Glomerular visceral epithelial cell (primary cell): Measurements from ENCODE around the gene UBA1.

ENCODE experiments used
- DNase-seq: peaks from one replicate; pipeline ENCODE4 v3.0.0-alpha.2; 2016; ENCODE audit errors: extremely low spot score

Gene UBA1

GRCh38 chrX:47229427-47229826 lies 35.8 kb downstream of the UBA1 start:
- DNase-seq, result no peak

GRCh38 chrX:47230136-47230868 lies 36.7 kb downstream of the UBA1 start:
- DNase-seq, result no peak

GRCh38 chrX:47231167-47231566 lies 37.5 kb downstream of the UBA1 start:
- DNase-seq, result no peak

- no peak for DNase-seq
Measured at GRCh38 chrX:47232197-47232802, 38.7 kb downstream of the UBA1 start.

- peak; percentile 58 for DNase-seq
Measured at GRCh38 chrX:47232803-47233332, 39.2 kb downstream of the UBA1 start, which contains the start of gene USP11. Gene USP11 (plus strand): TSS chrX:47233009. CDS start chrX:47233044, 35 bp downstream.

- peak; percentile 96 for DNase-seq
Measured at GRCh38 chrX:47233333-47234113, 39.9 kb downstream of the UBA1 start.

- DNase-seq, result no peak
Measured at GRCh38 chrX:47234583-47234982, 41.0 kb downstream of the UBA1 start.

- no peak for DNase-seq
Measured at GRCh38 chrX:47235691-47236103, 42.1 kb downstream of the UBA1 start.

GRCh38 chrX:47239199-47239598 lies 45.6 kb downstream of the UBA1 start:
- no peak for DNase-seq

GRCh38 chrX:47239898-47240545 lies 46.4 kb downstream of the UBA1 start:
- no peak for DNase-seq

GRCh38 chrX:47240619-47241018 lies 47.0 kb downstream of the UBA1 start:
- DNase-seq, result no peak

- DNase-seq, result no peak
Measured at GRCh38 chrX:47241201-47242011, 47.8 kb downstream of the UBA1 start.

GRCh38 chrX:47242321-47242720 lies 48.7 kb downstream of the UBA1 start:
- no peak for DNase-seq

GRCh38 chrX:47243351-47243750 lies 49.7 kb downstream of the UBA1 start:
- no peak for DNase-seq

GRCh38 chrX:47244676-47245075 lies 51.0 kb downstream of the UBA1 start:
- DNase-seq, result no peak

- no peak for DNase-seq
Measured at GRCh38 chrX:47245156-47245555, 51.5 kb downstream of the UBA1 start.

- peak; percentile 85 for DNase-seq
Measured at GRCh38 chrX:47247206-47247998, 53.8 kb downstream of the UBA1 start.

- no peak for DNase-seq
Measured at GRCh38 chrX:47247999-47248320, 54.3 kb downstream of the UBA1 start.

- no peak for DNase-seq
Measured at GRCh38 chrX:47248576-47248975, 54.9 kb downstream of the UBA1 start.

- DNase-seq, result no peak
Measured at GRCh38 chrX:47250017-47250347, 56.4 kb downstream of the UBA1 start.
